Amygdala (tissue), 56 donors: ENCODE measurements around the gene SSTR5.

ENCODE experiments used
- DNase-seq, 56 donors: peaks; one replicate each; lab custom pipeline; 2025; lab: John Stamatoyannopoulos, UW

The SSTR5 gene

DNA sequence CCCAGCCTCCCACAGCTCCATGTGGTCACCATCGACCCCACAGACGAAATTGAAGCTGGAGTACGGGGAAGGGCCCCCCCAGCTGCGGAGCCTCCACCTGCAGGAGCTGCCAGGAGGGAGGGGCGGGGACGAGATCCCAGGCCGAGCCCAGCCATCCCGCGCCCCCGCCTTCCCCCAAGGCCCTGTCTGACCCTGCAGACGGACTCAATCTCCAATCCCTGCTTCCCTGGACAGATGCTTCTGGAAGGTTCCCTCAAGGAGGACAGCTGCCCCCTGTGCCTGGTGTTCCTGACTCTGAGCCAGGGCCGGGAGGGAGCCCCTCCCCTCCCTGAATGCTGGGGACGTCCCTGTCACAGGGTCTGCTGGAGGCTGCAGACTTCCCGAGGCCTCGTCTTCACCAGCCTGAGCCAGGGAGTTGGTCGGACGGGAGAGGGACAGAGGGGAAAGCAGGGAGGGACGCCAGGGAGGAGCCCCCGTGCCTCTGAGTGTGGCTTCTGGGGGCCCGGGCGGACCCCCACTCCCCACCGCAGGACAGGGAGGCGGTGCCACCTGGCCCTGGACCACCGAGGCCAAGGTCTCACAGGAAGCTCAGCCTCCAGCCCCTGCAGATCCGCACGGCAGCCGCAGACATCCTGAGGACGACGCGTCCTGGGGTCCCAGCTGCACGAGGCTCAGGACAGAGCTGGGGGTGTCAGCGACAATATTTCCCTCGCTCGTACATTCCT is 44.8 kb downstream of the SSTR5 start:
- DNase-seq = no peak

DNA sequence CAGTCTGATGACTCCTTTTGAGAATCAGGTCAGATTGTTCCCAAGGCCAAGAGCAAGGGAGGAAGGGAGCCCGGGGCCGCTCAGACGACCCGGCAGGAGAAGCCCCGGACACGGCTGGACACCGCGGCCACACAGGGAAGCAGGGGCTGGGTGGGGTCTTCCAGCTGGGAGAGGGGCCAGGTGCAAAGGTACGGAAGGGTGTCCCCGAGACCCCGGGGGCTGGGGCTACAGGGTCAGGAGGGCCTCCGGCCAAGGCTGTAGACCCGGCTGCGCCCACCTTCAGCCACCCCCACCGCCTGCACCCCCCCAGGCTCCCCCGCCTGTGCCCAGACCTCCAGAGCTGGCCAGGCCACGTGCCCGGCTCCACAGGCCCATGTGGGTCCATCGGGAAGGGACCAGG is 45.4 kb downstream of the SSTR5 start:
- DNase-seq = no peak

DNA sequence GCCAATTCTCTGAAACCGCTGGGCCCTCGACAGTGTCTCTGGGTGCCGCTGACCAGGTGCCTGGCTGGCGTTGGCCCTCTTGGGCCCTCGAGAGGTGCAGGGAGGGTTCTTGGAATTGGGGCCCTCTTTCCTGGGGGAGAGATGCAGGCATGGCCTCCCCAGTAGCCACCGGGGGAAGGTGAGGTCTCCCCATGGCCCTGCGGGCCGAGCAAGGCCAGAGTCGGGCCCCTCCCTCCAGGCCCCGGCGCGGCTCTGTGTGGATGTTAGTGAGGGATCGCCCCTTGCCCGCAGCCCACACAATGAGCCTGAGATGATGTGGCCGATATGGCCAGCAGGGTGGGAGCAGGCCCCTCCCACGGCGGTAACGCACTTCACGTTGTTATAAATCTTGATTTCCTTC is 46.6 kb downstream of the SSTR5 start:
- DNase-seq = no peak

DNA sequence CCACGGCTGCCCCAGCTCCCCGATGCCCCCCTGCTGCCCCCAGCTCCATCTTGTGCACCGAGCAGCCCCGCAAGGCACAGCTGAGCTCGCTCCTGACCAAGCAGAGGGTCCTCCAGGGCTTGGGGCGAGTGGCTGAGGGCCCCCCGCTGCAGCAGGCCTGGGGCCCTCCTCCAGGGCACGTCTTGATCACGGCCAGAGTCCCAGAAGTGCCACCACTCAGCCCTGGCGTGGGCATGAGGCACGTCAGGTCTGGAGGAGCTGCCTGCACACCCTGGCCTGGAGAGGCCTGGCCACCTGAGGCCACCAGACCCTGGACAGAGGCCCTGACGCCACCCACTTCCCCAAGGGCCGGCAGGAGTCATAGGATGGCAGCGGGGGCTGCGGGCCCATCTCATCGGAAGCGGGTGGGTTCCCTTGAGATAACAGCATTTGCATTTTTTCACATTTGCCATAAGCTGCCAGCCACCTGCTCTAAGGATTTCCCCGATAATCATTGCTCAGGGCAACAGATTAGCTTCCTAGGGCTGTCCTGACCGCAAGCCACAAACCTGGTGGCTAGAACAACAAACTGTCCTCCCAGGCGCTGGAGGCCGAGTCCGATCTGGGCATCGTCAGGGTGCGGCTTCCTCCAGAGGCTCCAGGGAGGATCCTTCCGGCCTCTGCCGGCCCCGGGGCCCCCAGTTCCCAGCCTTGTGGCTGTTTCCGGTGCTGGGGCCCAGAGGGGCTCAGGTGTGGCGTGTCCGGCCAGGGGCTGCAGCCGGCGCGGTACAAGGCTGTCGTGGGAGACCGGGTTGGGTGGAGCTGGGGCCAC is 47.4 kb downstream of the SSTR5 start:
- no peak for DNase-seq

DNA sequence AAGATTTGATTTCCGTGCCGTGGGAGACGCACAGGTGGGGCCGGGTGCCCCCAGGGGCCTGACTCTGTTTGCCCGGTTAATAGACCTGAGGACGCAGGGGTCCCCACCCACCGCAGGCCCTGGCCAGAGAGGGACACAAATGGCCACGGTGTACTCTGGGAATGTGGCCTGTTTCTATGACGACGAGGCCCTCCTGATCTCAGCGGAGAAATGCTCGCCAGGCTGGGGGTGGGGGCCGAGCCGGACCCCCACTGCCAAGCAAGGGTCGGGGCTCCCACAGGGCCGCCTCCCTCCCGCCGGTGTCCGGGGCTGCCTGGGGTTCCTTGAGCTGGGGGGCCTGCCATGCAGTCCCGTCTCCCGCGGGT is 48.0 kb downstream of the SSTR5 start:
- DNase-seq = no peak

DNA sequence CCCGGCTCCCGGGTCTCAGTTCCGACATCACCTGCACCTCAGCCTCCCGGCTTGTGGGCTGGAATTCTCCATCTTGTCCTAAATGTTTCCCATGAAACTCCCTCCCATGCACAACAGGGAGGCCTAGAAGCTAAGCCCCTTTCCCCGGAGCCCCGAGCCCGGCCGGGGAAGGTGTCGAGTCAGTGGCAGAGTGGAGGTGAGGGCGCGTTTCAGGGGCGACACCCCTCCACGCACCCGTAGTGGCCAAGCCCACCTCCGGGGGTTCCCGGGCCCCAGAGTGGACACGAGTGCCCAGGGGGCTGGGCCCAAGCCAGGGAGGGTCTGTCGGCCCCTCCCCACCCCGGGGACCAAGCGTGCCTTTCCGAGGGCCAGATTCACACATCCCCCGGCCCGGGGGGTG is 48.5 kb downstream of the SSTR5 start:
- no peak for DNase-seq

DNA sequence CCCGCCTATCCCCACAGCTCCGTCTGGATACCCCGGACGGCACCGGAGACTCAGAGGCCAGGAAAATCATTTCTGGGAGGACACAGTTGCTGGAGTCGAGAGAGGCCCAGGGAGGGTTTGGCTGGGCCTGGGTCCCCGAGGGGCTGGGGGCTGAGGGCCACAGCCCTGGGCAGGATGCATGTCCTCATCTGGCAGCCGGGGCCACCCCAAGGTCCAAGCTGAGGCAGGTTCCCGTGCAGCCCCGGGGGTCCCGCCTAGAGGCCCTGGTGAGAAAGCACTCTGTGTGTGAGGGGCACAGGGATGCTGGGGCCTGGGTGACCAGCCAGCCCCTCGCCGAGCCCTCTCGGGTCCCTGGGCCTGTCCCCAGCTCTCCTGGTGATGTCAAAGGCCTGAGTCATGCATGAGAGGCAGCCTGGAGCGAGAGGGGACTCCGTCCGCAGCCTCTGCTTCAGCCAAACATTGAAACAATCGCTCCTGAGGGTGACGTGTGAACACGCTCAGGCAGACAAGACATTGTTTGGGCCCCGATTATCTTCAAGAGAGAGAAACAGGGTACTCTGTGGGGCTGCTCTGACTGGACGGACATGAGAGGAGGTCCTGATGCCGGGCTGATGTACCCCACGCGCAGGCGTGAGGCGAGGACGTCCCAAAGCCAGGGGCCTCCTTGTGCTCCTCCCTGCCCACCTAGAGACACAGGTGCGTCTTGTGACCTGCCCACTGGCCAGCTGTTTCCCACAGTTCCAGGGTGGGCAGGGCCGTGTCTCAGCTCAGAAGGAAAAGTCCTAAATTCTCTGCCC is 49.3 kb downstream of the SSTR5 start:
- DNase-seq = no peak

DNA sequence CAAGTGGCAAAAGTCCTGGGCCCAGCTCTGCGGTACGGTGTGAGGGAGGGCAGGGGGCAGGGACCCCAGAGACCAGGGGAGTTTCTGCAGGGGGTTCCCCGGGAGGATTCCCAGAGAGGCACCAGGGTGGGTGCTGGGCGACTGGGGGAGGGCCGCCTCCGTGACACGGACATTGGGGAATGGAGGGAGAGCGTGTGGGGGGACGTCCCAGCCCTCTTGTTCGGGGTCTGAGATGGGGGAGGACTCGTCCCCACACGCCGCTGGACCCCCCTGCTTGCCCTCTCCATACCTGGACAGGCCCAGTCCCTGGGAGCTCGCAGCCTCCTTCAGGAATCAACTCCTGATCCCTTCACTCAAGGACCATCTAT is 49.8 kb downstream of the SSTR5 start:
- DNase-seq = no peak

DNA sequence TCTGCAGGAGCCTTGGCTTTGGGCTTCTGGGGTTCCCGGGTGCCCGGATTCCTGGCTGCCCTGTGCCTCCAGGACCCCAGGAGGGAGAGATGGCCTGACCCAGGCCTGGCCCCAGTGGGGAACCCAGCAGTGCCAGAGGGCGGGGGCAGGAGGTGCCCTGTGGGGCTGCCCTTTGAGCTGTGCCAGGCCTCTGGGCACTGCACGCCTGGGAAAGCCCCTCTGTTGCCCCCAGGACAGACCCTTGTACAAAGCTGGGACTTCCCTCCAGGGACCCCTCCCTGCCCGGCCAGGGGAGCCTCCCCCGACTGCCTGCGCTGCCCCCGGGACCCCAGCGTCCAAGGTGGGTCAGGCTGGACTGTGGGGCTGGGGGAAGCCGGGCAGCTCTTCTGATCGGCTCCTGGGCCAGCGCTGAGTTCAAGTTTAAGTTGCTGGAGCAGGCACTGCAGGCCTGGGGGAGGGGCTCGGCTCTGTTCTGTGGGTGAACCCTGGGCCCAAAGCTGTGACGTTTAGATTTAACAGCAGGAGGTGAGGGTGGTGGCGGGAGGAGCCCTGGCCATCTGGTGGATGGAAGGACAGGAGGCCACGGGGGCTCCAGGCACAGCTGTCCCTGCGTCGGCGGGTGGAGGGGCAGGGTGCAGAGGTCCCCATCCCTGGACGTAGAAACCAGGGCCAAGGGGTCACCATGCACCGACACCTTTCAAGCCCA is 51.1 kb downstream of the SSTR5 start:
- DNase-seq = no peak

DNA sequence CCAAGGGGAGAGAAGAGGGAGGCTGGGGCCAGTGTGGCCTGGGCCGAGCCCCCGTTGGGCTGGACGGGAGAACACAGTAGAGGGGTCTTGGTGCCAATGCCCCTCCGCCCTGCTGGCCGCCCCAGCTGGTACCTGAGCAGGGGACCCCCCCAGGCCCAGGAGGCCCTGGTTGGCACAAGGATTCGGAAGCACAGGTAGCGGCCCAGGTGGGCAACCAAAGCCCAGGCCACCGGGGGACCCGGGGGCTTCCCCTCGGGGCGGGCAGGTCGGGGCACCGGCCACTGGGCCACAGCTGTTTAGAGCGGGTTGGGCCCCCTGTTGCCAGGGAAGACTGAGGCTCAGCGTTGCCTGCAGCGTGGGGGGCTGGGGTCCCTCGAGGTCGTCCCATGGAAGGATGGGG is 51.7 kb downstream of the SSTR5 start:
- DNase-seq = no peak

DNA sequence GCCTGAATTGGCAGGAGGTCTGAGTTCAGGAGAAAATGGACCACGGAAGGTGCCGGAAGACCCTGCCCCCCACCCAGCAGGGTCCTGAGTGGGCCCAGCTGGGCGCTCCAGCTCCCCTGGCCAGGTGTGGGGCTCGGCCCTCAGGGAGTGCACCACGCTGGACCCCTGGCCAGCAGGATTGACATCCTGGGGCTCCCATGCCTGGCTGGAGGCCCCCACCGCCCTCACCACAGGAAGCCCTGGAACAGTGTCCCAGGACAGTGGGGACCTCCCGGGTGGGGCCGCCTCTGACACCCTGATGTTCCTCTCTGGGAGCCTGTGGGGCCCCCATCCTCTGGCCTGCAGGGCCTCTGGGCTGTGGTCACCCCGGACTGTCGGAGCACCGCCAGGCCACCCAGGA is 52.2 kb downstream of the SSTR5 start:
- DNase-seq = no peak

DNA sequence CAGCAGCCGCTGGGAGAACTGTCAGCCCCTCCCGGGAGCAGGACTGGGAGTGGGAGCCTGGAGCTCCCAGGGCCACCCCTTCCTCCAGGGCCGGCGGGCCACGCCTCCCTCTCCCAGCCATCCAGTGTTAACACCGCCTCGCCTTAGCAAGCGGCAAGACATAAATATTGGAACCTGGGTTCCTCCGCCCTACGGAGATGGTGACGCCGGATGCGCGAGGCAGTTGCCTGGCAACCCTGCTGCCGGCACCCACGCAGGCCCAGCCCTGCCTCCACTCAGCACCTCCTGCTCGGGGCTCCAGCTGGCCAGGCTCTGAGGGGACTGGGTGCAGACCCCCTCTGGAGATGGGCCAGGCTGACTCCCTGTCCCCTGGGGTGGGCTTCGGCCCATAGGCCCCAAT is 52.9 kb downstream of the SSTR5 start:
- DNase-seq = peak in 45 of 56 donors; percentile 5 to 75 (median 52)

DNA sequence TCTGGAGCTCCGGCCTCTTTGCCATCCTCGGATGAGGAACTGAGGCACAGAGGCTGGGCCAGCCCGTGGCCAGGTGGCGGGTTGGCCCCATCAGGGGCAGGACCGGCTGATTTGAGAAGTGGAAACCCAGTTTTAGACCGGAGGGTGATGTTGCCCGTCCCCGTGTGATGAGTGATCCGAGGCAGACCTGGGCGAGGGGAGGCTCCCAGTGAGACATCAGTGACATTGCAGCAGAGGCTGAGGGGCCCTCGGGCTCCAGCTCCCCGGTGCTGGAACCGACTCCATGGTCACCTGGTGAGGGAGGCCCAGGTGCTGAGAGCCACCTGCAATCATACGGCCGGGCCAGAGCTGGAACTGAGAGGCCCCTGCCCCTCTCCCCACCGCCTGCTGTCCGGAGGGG is 53.5 kb downstream of the SSTR5 start:
- DNase-seq = no peak

DNA sequence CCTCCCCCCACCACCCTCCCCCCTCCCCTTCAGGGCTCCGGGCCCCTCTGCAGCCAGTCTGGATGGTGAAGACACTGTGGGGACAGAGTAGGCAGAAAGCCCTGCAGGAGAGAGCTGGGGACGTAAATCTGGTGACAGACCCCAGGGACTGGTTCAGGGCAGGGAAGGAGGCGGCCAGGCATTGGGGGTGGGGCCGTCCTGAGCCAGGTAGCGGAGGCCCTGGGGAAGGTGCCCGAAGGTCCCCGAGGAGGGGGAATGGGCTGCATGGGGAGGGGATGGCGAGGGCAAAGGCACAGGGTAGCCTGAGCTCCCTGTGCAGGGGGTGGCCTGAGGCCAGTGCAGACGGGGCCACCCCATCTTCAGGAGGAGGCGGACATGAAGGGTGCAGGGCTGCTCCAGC is 54.0 kb downstream of the SSTR5 start:
- DNase-seq = no peak

DNA sequence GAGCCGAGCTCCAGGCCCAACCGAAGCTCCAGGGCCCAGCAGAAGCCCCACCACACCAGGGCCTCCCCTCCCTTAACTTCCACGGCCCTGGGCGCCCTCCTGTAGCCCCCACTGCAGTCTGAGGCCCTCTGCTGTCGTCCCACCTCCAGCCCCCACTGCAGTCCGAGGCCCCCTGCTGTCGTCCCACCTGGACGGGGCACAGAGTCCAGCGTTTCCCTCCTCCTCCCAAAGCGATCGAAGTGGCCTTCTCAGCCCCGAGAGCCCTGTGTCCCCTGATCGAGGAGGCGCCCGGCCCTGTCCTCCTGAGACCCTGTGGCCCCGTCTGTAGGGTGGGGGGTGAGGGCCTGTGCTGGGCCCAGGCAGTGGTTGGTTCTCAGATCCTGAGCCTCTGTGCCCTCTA is 54.6 kb downstream of the SSTR5 start:
- DNase-seq = no peak

DNA sequence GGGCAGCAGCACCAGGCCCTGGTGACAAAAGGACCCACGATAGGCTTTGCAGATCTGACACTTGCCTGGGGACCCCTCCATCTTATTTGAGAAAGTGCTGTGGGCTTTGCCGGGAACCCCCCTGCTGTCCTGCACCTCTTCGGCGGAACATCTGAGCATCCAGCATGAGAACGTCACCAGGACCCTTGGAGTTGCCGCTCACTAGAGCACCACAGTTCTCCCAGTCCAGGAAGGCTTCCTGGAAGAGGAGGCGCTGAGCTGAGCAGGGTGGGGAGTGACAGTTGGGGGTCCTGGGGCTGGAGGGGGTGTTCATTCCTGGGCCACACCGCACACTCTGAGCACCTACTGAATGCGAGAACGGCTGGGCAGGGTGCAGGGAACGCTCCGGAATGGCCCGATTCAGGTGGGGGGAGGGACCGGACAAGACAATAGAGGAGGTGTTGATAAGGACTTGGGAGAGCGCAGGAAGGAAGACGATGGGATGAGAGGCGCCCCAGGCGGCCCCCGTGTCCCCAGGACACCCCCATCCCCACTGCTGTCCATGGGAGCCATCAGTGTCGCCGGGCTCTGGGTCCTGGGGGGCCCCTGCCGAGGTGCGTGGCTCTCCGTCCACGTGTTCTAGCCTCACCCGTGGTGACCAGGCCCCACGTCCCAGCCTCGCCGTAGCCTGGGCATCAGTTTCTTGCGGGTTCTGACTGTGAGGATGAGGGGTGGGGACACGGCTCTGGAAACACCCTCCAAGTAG is 55.6 kb downstream of the SSTR5 start:
- DNase-seq = no peak

DNA sequence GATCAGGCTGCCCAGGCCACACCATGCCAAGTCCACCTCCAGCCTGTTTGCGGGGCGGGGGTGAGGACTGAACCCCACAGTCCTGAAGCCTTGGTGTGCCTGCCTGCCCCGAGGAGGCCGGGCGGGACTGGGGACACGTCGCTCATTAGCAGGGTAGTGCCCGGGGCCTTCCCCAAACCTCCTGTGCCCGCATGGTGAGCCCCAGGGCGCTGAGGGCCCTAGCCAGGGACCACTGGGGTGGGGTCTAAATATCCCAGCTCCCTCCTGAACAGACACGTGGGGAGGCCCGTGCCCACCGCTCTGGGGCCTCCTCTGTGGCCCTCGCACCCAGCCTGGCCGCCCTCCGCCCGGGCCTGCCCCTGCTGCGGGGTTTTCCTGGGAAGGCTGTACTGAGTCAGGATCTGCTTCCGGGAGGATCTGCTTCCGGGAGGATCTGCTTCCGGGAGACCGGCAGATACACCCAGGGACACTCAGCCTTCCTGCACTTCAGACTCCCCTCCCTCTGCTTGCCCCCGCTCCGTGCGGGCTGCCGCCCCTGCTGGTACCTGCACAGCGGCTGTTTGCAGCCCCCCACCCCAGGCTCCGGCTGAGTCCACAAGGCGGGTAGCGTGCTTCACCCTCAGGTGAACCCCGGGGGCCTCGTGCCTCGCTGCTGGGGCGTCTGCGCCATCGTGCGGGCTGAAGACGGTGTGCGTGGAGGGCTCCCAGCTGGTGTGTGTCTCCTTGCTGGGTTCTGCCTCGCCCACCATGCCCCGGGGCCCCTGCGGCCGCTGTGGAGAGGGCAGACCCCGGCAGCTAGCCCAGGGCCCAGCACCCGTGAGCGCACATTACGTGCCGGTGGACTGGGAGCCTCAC is 56.8 kb downstream of the SSTR5 start:
- no peak for DNase-seq

DNA sequence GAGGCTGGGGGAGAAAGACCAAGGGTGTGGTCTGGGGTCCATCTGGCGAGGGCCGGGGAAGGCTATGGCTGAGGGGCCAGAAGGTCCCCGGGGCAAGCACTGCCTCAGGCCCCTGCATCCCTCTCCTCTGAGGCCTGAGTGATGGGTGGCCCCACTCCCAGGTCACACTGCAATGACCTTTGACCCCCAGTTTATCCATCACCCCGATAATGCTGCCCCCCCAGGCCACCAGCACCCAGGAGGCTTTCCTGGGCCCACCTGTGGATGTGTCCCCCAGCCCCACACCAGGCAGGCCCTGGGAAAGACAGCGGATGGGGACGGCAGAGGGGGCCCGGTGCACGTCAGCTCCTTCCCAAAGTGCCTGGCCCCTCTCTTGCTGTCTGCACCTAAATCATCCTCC is 57.8 kb downstream of the SSTR5 start:
- DNase-seq = no peak
